GM21515 (cell line): Measurements from ENCODE around the gene GLB1L.
A peak's percentile ranks its signal among the peaks of the same experiment; 100 is the strongest.
"Not testable (repeated sequence)": the region's sequence is repeated elsewhere in the genome, so short reads cannot be mapped to it uniquely, and the experiment has no call there.

Experiments used
- ATAC-seq: cut with Tn5 transposase; IDR thresholded peaks from one replicate; pipeline ENCODE4 v1.9.1; 2021; ENCODE audit not compliant: unreplicated experiment

GLB1L gene

DNA sequence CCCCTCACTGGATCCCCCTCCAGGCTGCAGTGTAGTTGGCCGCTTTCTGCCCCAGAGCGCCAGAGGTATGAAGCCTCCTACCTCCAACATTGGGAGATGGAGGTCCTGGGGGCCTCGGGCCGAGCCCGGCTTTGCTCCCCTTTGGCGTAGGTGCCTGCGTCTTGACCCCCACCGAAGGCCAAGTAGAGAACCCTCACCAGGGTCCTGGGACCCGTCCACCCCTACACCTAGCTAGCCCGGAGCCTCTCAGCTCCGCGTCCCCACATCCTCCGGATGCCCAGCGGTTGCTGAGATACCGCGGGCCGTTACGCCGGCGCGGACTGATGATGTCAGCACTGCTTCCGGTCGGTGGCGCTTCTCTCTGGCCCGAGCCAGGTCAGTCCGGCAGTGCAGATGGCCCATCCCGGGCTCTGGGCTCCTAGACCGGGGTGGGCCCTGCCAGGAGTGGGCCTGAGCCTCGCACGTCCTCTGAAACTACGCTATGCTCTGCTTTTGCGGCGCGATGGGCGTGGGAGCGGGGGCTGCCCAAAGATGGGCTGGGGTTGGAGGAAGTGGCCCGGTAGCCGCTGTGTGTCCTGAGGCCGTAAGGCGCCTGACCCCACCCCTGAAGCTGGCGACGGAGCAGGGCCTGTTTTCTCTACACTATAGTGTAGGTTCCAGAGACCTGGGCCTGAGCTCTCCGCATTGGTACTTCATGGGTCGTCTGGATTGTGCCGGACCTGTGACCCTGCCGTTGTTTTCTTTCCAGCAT lies at the start of gene GLB1L, which contains the start of gene STK16:
GLB1L (minus strand) TSS at position 297 of the 751 bp plus-strand sequence. CDS start 1,871 bp downstream, outside the sequence.
STK16 (plus strand) TSS at position 332 of the 751 bp plus-strand sequence. CDS start 521 bp downstream, outside the sequence.
- ATAC-seq = peak; percentile 69

- peak; percentile 87 for ATAC-seq
These were observed 49.4 kb upstream of the GLB1L start for GRCh38 chr2:219294356-219295351.

GRCh38 chr2:219293736-219294231 lies 48.5 kb upstream of the GLB1L start:
- ATAC-seq = no peak

DNA sequence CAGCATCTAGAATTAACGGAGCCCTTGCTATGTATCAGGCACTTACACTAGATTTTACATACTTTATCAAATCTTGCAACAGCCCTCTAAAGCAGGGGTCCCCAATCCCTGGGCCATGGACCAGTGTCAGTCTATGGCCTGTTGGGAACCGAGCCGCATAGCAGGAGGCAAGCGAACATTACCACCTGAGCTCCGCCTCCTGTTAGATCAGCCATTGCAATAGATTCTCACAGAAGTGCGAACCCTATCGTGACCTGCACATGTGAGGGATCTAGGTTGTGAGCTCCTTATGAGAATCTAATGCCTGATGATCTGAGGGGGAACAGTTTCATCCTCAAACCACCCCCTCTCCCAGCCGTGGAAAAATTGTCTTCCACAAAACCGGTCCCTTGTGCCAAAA lies 47.4 kb upstream of the GLB1L start:
- no peak for ATAC-seq

GRCh38 chr2:219291910-219292490 lies 46.8 kb upstream of the GLB1L start:
- no peak for ATAC-seq

GRCh38 chr2:219291394-219291793 lies 46.1 kb upstream of the GLB1L start:
- no peak for ATAC-seq

DNA sequence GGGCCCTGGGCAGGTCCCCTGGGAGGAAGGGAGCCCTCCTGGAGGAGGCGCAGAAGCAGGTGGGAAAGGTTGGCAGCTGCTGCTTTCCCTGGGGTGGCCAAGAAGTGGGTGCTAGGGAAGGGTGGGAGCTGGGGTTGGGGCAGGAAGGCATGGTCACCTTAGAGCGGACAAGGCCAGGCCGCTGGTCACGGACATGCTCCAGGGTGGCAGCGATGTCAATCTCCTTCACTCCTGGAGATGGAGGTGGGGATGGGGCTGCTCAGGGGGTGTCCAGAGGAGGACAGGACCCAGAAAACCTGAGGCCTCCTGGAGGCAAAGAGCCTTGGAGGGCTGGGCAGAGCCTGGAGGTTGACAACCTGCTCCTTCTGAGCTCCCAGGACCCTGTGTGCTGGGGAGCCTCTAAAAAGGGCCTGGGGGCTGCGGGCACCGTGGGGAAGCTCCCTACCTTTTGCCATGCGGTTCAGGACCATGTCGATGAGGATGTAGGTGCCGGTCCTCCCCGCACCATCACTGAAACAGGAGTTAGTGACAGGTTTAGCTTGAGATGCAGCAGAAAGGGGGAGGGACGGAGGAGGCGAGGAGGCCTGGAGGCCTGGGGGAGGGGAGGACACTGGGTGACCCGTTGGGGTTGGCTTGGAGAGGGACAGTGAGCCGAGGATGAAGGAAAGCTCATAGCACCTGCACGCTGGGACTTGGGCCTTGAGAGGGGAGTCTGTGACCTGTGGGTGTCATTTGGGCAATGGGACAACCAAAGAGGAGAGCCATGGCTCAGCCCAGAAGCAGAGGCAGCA lies 45.3 kb upstream of the GLB1L start:
- ATAC-seq = no peak

DNA sequence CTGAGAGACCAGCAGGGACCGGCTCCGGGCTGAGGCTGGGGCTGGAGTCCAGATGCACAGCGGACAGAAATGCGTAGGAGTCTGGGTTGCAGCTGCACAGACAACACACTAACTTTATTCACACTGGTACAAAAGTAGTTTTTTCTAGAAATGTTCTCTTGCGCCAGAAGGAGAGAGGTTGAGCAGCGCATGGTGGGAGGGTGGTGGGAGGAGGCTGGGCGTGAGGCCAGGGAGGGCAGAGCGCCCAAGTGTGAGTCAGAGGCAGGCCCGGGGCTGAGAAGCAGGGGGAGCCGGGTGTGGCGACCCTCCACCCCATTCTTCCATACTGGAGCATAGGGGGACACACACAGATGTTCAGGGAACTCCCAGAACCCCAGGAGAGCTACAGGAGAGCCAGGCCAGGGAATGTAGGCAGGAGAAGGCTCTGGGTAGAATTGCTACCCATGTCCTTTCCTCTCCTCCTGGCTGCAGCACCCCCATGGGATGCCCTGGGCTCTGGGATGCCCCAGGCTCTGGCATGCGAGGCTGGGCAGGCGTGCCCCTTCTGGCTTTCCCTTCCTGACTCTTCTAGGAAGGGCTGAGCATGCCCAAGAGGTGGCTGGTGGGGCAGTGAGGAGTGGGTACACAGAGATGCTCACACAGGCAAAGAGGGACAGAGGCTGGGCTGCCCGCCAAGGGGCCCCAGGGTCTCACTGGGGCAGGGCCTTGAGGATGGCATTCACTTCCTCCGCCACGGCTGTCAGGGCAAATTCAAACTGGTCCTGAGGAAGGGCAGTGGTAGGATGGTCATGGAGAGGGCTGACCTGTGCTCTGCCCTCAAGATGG lies 44.5 kb upstream of the GLB1L start:
- ATAC-seq = no peak

DNA sequence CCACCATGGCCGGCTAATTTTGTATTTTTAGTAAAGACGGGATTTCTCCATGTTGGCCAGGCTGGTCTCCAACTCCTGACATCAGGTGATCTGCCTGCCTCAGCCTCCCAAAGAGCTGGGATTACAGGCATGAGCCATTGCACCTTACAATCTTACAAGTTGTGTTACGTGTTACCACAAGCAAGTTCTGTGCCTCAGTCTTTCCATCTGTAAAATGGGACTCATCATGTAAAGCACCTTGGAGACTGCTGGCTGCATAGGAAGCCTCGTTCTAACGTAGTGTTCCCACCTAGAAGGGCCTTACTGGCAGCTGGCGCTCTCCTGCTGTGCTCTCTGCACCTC lies 43.9 kb upstream of the GLB1L start:
- ATAC-seq = no peak

- no peak for ATAC-seq
These were observed 42.5 kb upstream of the GLB1L start for GRCh38 chr2:219287580-219288265.

GRCh38 chr2:219287116-219287440 lies 41.8 kb upstream of the GLB1L start:
- ATAC-seq = not testable (repeated sequence)

DNA sequence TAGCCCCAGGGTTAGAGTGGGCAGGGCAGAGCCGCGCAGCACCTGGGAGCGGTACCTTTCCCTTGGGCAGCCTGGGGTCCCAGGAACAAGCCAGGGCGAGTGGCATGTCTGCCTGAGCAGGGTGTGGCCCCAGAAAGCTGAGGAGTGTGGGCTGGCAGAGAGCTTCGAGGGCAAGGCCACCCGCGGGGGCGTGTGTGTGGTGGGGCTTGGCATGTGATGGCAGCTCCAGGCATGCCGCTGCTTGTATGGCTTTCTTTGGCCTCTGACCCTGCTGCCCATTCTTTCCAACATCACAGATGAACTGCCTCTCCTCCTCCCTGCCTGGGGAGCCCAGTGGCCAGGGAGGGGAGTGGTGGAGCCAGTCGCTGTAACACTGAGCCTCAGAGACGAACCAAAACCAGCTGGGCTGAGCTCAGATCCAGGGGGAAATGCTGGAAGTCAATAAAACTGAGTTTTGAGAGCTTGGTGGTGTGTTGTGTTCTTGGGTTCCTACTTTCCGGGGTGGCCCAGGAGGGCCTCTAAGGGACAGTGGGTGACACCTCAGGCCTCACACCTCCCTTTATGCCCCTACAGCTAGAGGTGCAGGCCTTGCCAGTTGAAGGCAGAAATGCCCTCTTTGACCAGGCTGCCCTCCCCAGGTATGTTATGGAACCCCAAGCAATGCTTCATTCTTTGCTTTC lies 41.3 kb upstream of the GLB1L start:
- no peak for ATAC-seq

DNA sequence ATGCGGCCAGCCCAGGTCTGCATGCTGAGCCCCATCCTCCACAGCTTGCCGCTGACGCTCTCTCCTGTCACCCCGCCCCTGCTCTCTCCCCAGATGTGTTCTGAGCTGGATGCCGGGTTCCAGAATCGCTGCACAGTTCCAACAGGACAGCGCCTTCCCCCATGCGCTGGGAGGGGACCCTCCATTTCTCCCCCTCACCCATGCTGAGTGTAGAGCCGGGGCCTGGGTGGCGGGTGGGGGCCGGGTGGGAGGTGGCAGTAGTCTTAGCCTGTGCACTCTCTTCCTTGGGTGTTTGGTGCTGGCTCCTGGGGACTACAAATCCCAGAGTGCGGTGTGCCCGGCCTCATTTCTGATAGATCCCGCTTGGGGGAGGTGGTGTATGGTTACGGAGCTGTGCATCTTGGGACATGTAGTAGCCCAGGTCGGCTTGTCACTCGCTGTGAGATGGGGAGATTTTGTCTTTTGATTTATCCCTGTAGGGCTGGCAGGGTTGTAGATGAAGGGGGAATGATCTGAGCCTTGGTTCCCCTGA lies 40.7 kb upstream of the GLB1L start:
- no peak for ATAC-seq

DNA sequence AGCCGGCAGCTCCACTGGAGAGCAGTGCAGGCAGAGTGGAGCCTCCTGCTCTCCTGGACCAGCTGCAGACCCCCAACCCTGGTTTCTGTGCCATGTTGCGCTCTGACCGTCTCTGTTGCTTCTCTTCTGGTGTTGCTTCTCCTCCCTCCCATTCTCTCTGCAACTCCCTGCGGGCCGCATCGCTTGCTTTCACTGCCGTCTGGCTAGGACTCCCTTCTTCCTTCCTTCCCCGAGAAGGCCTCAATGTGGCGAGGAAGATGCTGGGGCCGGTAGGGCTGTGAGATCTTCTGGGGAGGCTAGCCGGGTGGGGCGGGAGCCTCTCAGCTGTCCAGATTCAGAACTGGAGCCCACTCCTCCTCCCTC lies 40.1 kb upstream of the GLB1L start:
- ATAC-seq = no peak

DNA sequence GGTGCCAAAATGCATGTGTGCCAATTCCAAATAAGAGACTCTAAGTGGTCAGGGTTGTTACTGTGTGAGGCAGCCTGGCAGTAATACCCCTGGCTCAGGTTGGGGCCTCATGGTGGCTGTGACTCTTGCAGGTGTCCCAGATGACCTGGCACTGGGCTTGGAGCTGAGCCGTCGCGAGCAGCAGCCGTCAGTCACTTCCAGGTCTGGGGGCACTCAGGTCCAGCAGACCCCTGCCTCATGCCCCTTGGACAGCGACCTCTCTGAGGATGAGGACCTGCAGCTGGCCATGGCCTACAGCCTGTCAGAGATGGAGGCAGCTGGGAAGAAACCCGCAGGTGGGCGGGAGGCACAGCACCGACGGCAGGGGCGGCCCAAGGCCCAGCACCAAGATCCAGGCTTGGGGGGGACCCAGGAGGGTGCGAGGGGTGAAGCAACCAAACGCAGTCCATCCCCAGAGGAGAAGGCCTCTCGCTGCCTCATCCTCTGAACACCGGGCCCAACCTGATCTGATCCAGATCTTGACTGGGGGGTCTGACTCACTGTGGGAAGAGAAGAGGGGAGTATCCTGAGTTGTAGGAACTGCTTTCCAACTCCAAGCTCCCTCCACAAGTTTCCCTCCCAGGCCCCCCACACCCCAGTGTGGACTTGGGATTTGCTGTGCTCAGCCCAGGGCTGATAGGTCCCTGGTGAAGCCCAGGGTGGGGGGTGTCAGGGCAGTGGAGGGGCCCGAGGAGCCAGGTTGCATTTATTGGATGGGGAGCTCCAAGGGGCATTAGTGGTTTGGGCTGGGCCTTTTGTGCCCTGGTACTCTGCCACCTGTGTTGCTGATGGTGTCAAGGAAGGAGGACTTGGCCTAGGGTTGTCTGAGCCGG lies 39.5 kb upstream of the GLB1L start:
- ATAC-seq = no peak

GRCh38 chr2:219282943-219283581 lies 37.8 kb upstream of the GLB1L start:
- ATAC-seq = no peak

GRCh38 chr2:219282375-219282774 lies 37.1 kb upstream of the GLB1L start:
- no peak for ATAC-seq
